ENCODE results near the gene PCDHA5. TPM values are rescaled to one million over a fixed set of nuclear protein-coding genes. Genes with fewer than 3 reads are reported as not detected.

Gene PCDHA5
- total RNA-seq, 1 donor: not detected

Other genes starting within 250 kb of the PCDHA5 start
- gene CD14, start 188.4 kb upstream of the PCDHA5 start, total RNA-seq: 1.3 and 1.8 TPM in 2 replicates
- 12.9 and 24.5 TPM in 2 replicates for gene TMCO6, start 182.2 kb upstream of the PCDHA5 start, total RNA-seq
- 19.9 and 24.1 TPM in 2 replicates for gene NDUFA2, start 174.0 kb upstream of the PCDHA5 start, total RNA-seq
- 67.3 and 127 TPM in 2 replicates for gene IK, start 173.8 kb upstream of the PCDHA5 start, total RNA-seq
- gene WDR55, start 156.7 kb upstream of the PCDHA5 start, total RNA-seq: 32.8 and 46.2 TPM in 2 replicates
- gene DND1, start 148.0 kb upstream of the PCDHA5 start, total RNA-seq: 0.44 and 0.86 TPM in 2 replicates
- gene HARS1, start 130.2 kb upstream of the PCDHA5 start, total RNA-seq: 47.9 and 91.9 TPM in 2 replicates
- gene HARS2, start 130.2 kb upstream of the PCDHA5 start, total RNA-seq: 27.1 and 32.5 TPM in 2 replicates
- 29.5 and 35.7 TPM in 2 replicates for gene ZMAT2, start 121.2 kb upstream of the PCDHA5 start, total RNA-seq
- gene PCDHA1, start 35.5 kb upstream of the PCDHA5 start, total RNA-seq: not detected in 2 replicates
- under 0.01 TPM in 1 of 2 replicates, not detected in the other for gene PCDHA2, start 26.8 kb upstream of the PCDHA5 start, total RNA-seq
- gene PCDHA3, start 20.6 kb upstream of the PCDHA5 start, total RNA-seq: 0.14 and 0.22 TPM in 2 replicates
- under 0.01 and 0.14 TPM in 2 replicates for gene PCDHA4, start 14.5 kb upstream of the PCDHA5 start, total RNA-seq
- 0.14 and 0.44 TPM in 2 replicates for gene PCDHA6, start 6.3 kb downstream of the PCDHA5 start, total RNA-seq
- under 0.01 and 0.29 TPM in 2 replicates for gene PCDHA7, start 12.7 kb downstream of the PCDHA5 start, total RNA-seq
- under 0.01 TPM in 1 of 2 replicates, not detected in the other for gene PCDHA8, start 19.6 kb downstream of the PCDHA5 start, total RNA-seq
- under 0.01 TPM in 2 replicates for gene PCDHA9, start 26.8 kb downstream of the PCDHA5 start, total RNA-seq
- gene PCDHA10, start 34.3 kb downstream of the PCDHA5 start, total RNA-seq: under 0.01 and 0.14 TPM in 2 replicates
- 0.57 TPM in 1 of 2 replicates, not detected in the other for gene PCDHA11, start 47.3 kb downstream of the PCDHA5 start, total RNA-seq
- gene PCDHA12, start 53.7 kb downstream of the PCDHA5 start, total RNA-seq: under 0.01 and 0.14 TPM in 2 replicates
- gene PCDHA13, start 60.5 kb downstream of the PCDHA5 start, total RNA-seq: not detected in 2 replicates
- under 0.01 TPM in 1 of 2 replicates, not detected in the other for gene PCDHAC1, start 104.7 kb downstream of the PCDHA5 start, total RNA-seq
- 0.14 and 0.22 TPM in 2 replicates for gene PCDHAC2, start 144.9 kb downstream of the PCDHA5 start, total RNA-seq
- gene PCDHB1, start 229.8 kb downstream of the PCDHA5 start, total RNA-seq: not detected in 2 replicates

All from placental pericyte (primary cell).